ENCODE data around the gene TAF11L6.
"Not testable (repeated sequence)": the region's sequence is repeated elsewhere in the genome, so short reads cannot be mapped to it uniquely, and the experiment has no call there.

Gene TAF11L6

DNA sequence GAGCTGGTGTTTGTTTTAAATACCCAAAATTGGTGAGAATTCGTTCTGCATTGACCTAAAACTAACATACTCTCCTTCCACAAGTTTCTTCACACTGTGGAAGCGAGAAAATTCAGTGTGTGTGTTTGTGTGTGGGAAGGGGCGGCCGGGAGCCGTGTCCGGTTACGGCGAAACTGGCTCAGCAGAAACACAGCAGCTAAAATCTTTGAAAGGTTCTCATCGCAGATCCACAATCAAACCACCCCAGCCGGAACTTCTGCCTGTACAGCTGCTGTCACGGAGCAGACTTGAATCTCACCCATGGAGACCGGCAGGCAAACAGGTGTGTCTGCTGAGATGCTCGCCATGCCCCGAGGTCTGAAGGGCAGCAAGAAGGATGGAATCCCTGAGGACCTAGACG lies at the start of gene TAF11L6:
TSS of gene TAF11L6 (plus strand) at position 301 of the 400 bp plus-strand sequence.
- DNase-seq (ENCODE audit: low read depth) = not testable (repeated sequence)

DNA sequence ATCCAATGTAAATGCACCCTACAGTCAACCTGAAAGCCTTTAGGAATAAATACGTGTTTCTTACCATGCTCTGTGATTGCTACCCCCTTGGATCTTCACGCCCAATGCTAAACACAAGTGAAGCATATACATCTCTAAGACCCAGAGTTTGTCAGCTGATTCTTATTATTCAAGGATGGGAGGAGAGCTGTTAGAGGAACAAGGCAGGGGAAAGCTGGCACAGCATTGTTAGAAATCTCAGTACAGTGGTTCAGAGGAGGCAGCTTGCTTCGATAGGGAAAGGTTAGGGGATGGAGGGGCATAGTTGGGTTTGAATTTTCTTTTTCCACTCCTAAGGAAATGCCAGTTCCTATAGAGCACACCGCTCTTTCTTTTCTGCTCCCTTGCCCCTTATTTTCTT lies 47.1 kb upstream of the TAF11L6 start:
- H3K4me3 ChIP-seq (replicated peaks; ENCODE audit: low read depth, low read length) = no peak overlapping the region
- TF ChIP-seq, protein P1, sequence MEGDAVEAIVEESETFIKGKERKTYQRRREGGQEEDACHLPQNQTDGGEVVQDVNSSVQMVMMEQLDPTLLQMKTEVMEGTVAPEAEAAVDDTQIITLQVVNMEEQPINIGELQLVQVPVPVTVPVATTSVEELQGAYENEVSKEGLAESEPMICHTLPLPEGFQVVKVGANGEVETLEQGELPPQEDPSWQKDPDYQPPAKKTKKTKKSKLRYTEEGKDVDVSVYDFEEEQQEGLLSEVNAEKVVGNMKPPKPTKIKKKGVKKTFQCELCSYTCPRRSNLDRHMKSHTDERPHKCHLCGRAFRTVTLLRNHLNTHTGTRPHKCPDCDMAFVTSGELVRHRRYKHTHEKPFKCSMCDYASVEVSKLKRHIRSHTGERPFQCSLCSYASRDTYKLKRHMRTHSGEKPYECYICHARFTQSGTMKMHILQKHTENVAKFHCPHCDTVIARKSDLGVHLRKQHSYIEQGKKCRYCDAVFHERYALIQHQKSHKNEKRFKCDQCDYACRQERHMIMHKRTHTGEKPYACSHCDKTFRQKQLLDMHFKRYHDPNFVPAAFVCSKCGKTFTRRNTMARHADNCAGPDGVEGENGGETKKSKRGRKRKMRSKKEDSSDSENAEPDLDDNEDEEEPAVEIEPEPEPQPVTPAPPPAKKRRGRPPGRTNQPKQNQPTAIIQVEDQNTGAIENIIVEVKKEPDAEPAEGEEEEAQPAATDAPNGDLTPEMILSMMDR (IDR thresholded peaks at IDR 0.05; ENCODE audit: low read length, missing control alignments) = no peak
- DNase-seq (ENCODE audit: low read depth) = no peak

More for the DNA sequence above, at the start of gene TAF11L6:
- H3K4me3 ChIP-seq (replicated peaks; ENCODE audit: low read depth, low read length) = not testable (repeated sequence)

DNA sequence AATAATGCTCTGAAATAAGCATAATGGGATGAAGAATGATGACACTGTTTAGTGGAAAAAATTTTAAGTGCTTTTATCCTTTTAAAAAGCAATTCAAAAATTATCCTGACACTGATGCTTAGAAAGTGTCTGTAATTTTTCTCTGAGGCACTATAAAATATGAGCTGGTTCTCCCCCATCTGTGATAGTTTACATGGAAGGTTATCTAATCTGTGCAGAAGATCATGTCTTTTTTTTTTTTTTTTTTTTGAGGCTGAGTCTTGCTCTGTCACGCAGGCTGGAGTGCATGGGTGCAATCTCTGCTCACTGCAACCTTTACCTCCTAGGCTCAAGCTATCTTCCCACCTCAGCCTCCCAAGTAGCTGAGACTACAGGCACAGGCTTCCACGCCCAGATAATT lies 45.7 kb upstream of the TAF11L6 start:
- TF ChIP-seq, protein P1 (IDR thresholded peaks at IDR 0.05; ENCODE audit: low read length, missing control alignments) = no peak
- H3K4me3 ChIP-seq (replicated peaks; ENCODE audit: low read depth, low read length) = no peak overlapping the region
- DNase-seq (ENCODE audit: low read depth) = no peak

DNA sequence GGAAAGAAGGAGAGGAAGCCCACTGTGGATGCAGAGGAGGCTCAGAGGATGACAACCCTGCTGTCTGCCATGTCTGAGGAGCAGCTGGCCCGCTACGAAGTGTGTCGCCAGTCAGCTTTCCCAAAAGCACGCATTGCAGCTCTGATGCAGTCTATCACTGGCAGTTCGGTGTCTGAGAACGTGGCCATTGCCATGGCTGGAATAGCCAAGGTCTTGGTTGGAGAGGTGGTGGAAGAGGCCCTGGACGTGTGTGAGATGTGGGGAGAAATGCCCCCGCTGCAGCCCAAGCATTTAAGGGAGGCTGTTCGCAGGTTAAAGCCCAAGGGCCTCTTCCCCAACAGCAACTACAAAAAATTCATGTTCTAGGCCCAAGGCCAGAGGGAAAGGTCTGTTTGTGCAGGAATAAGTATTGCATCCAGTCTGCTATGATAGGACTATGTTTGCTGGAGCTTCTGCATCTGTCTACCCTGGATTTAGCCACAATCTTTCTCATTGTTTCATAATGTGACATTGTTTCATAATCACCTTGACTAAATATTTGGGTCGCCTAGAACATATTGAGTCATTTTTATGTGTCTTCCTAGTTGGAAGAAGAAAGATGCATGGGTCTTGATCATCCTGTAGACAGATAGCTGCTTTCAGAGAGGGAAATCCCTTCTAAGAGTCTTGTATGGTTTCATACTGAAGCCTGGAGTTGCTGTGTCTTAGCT lies 41.9 kb upstream of the TAF11L6 start:
- not testable (repeated sequence) for DNase-seq (ENCODE audit: low read depth); H3K4me3 ChIP-seq (replicated peaks; ENCODE audit: low read depth, low read length)

DNA sequence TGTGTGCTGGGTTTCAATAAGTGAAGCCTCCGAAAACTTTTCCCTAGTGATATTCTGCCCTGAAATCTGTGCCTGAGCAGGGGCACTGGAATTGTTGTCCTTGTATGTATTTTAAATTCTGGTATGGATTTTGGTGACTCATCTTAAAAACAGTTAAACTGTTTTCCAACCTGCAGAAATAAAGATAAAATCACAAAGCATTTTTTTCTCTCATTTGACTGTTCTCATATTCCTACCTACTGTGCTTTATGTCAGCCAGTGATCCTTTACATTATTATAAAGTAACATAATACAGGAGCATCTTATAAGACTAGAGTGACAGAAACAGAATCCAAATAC lies 41.3 kb upstream of the TAF11L6 start:
- TF ChIP-seq, protein P1 (IDR thresholded peaks at IDR 0.05; ENCODE audit: low read length, missing control alignments) = no peak
- DNase-seq (ENCODE audit: low read depth) = no peak

DNA sequence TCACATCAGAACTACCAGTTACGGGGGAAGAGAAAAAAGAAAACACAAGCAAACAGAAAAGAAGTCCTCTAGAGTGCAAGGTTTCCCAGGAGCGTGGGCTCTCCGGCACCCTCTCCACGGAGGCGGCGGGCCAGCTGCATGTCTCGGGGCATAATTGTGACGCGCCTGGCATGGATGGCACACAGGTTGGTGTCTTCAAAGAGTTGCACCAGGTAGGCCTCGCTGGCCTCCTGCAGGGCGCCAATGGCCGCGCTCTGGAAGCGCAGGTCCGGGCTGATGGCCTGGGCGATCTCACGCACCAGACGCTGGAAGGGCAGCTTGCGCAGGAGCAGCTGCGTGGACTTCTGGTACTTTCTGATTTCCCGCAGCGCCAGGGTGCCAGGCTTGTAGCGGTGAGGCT lies 37.2 kb upstream of the TAF11L6 start:
- H3K4me3 ChIP-seq (replicated peaks; ENCODE audit: low read depth, low read length); DNase-seq (ENCODE audit: low read depth): not testable (repeated sequence)

More for the DNA sequence above, 41.3 kb upstream of the TAF11L6 start:
- no peak overlapping the region for H3K4me3 ChIP-seq (replicated peaks; ENCODE audit: low read depth, low read length)

DNA sequence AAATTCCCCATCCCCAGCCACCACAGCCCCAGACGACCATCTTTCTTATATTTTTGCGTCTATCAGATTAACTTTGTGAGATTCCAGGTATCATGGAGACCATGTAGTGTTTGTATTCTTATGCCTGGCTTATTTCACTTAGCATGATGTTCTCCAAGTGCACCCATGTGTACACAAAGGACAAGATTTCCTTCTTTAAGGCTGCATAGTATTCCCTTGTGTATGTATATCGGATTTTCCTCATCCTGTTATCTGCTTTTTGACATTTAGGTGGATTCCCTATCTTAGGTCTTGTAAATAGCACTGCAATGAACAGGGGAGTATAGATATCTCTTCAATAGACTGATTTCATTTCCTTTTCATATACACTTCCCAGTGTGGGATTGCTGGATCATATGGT lies 35.7 kb upstream of the TAF11L6 start:
- TF ChIP-seq, protein P1 (IDR thresholded peaks at IDR 0.05; ENCODE audit: low read length, missing control alignments) = no peak
- no peak overlapping the region for H3K4me3 ChIP-seq (replicated peaks; ENCODE audit: low read depth, low read length)
- no peak for DNase-seq (ENCODE audit: low read depth)

DNA sequence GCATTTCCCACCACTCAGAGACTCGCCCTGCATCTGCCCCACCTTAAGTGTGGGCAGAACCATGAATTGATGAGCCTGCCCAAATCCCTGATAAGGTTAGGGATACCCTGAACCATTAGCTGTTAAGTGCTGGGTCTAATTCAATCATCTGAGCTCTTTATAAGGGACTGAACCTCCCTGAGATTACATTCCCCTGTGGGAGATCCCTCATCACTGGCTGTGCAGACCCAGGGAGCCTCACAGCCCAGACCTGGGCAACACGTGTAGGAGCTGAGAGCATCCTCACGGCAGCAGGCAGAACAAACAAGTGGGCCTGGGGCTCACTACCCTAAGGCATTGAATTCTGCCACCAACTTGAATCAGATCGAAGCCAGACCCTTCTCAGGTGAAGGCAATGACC lies 31.0 kb upstream of the TAF11L6 start:
- H3K4me3 ChIP-seq (replicated peaks; ENCODE audit: low read depth, low read length) = no peak overlapping the region
- TF ChIP-seq, protein P1 (IDR thresholded peaks at IDR 0.05; ENCODE audit: low read length, missing control alignments) = no peak
- no peak for DNase-seq (ENCODE audit: low read depth)

DNA sequence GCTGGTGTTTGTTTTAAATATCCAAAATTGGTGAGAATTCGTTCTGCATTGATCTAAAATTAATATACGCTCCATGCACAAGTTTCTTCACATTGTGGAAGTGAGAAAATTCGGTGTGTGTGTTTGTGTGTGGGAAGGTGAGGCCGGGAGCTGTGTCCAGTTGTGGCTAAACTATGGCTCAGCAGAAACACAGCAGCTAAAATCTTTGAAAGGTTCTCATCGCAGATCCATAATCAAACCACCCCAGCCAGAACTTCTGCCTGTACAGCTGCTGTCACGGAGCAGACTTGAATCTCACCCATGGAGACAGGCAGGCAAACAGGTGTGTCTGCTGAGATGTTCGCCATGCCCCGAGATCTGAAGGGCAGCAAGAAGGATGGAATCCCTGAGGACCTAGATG lies 30.5 kb upstream of the TAF11L6 start, which contains the start of gene TAF11L2:
TSS of gene TAF11L2 (plus strand) at position 301 of the 400 bp plus-strand sequence.
- DNase-seq (ENCODE audit: low read depth); H3K4me3 ChIP-seq (replicated peaks; ENCODE audit: low read depth, low read length): not testable (repeated sequence)
